GM23248 (cell line): ENCODE measurements around the gene PDCD5.

Experiments
- EZH2 ChIP-seq: fragments of 200-600 bp; sonication (generic); IDR thresholded peaks from 2 replicates; pipeline ENCODE4 v1.6.1; 2018; ENCODE audit warnings: antibody characterized with exemption, mild to moderate bottlenecking; ENCODE audit not compliant: insufficient read depth, poor library complexity, severe bottlenecking
- EZH2phosphoT487 ChIP-seq: fragments of 200-600 bp; sonication (generic); IDR thresholded peaks from 2 replicates; pipeline ENCODE4 v1.6.1; 2018; ENCODE audit warnings: antibody characterized with exemption, moderate library complexity, mild to moderate bottlenecking, low read depth; ENCODE audit not compliant: insufficient read depth

GRCh38 chr19:32532233-32532632, 48.8 kb upstream of the PDCD5 start:
- TF ChIP-seq EZH2 = no peak
- TF ChIP-seq EZH2phosphoT487 = no peak
